IPS DF 4.7 (cell line): Measurements from ENCODE around the gene COQ8B.
"Not testable (repeated sequence)": the region's sequence is repeated elsewhere in the genome, so short reads cannot be mapped to it uniquely, and the experiment has no call there.

Source experiments
- DNase-seq: peaks from one replicate; pipeline ENCODE4 v3.0.0-alpha.2; 2013; ENCODE audit warnings: low spot score; ENCODE audit errors: extremely low read depth

The COQ8B gene

GRCh38 chr19:40742477-40742876, 25.8 kb upstream of the COQ8B start:
- DNase-seq: no peak

GRCh38 chr19:40741527-40742390, 25.1 kb upstream of the COQ8B start:
- no peak for DNase-seq

GRCh38 chr19:40740747-40741146, 24.1 kb upstream of the COQ8B start:
- DNase-seq: no peak

- no peak for DNase-seq
These were observed 23.4 kb upstream of the COQ8B start for GRCh38 chr19:40739871-40740703.

GRCh38 chr19:40739030-40739839, 22.5 kb upstream of the COQ8B start:
- no peak for DNase-seq

GRCh38 chr19:40737102-40737644, 20.5 kb upstream of the COQ8B start:
- no peak for DNase-seq

- no peak for DNase-seq
These were observed 20.0 kb upstream of the COQ8B start for GRCh38 chr19:40736661-40737060.

GRCh38 chr19:40735013-40735771, 18.5 kb upstream of the COQ8B start:
- DNase-seq: no peak

- DNase-seq: no peak
These were observed 16.5 kb upstream of the COQ8B start for GRCh38 chr19:40733149-40733548.

GRCh38 chr19:40732304-40732703, 15.6 kb upstream of the COQ8B start:
- not testable (repeated sequence) for DNase-seq

GRCh38 chr19:40730065-40730464, 13.4 kb upstream of the COQ8B start:
- not testable (repeated sequence) for DNase-seq

GRCh38 chr19:40726279-40726678, 9.6 kb upstream of the COQ8B start:
- DNase-seq: no peak

GRCh38 chr19:40724855-40725254, 8.2 kb upstream of the COQ8B start:
- DNase-seq: no peak

- DNase-seq: no peak
These were observed 7.6 kb upstream of the COQ8B start for GRCh38 chr19:40724315-40724714.

- DNase-seq: no peak
These were observed 7.1 kb upstream of the COQ8B start for GRCh38 chr19:40723661-40724254.

GRCh38 chr19:40721936-40722661, 5.4 kb upstream of the COQ8B start:
- no peak for DNase-seq

GRCh38 chr19:40721140-40721486, 4.4 kb upstream of the COQ8B start:
- no peak for DNase-seq

- DNase-seq: no peak
These were observed 2.8 kb upstream of the COQ8B start for GRCh38 chr19:40719414-40719894.

- DNase-seq: no peak
These were observed 2.2 kb upstream of the COQ8B start for GRCh38 chr19:40718774-40719391.
